H1 (cell line): Measurements from ENCODE around the gene CCL26. TPM values are rescaled to one million over a fixed set of nuclear protein-coding genes. Genes with fewer than 3 reads are reported as not detected.

Experiments used
- CTCF ChIA-PET: fragments of 300-600 bp; sonication (Branson Sonifier 250); formaldehyde crosslinking; loops from one replicate; lab custom pipeline; 2021; ENCODE audit not compliant: partially characterized antibody; lab: Charles Lee
- POLR2A ChIA-PET: fragments of 300-600 bp; sonication (Branson Sonifier 250); formaldehyde crosslinking; loops from one replicate; lab custom pipeline; 2021; ENCODE audit warnings: inconsistent platforms; ENCODE audit not compliant: partially characterized antibody; lab: Charles Lee
- DNase-seq, 2 experiments: peaks; one replicate each; pipeline versions ENCODE4 v3.0.0 to v3.0.0-alpha.2; 2010 to 2022; ENCODE audit warnings: low spot score in 2 of 2, low read depth in 1 of 2, mixed read lengths in 1 of 2
- FAIRE-seq: peaks from 2 replicates; lab custom pipeline; 2011; peaks lifted over from hg19 to GRCh38; lab: Jason Lieb, UNC
- H2AFZ ChIP-seq: 2 replicates; pipeline ENCODE4 v1.8.1; 2012; ENCODE audit warnings: low read length, inconsistent platforms
- H2AK5ac ChIP-seq: 2 replicates; pipeline ENCODE4 v1.6.1; 2013; ENCODE audit warnings: low read depth, low read length
- H2BK120ac ChIP-seq: replicated peaks from 2 replicates; pipeline ENCODE3; 2013; ENCODE audit warnings: low read depth, low read length, inconsistent platforms
- H2BK12ac ChIP-seq: 2 replicates; pipeline ENCODE4 v1.6.1; 2013; ENCODE audit warnings: low read depth, low read length
- H2BK15ac ChIP-seq: 2 replicates; pipeline ENCODE4 v1.6.1; 2013; ENCODE audit warnings: low read length
- H2BK20ac ChIP-seq: 2 replicates; pipeline ENCODE4 v1.6.1; 2013; ENCODE audit warnings: low read length
- H2BK5ac ChIP-seq: 2 replicates; pipeline ENCODE4 v1.6.1; 2013; ENCODE audit warnings: low read depth, low read length
- H3K14ac ChIP-seq: 2 replicates; pipeline ENCODE4 v1.6.1; 2013; ENCODE audit warnings: inconsistent platforms; ENCODE audit not compliant: insufficient read length
- H3K18ac ChIP-seq: 2 replicates; pipeline ENCODE4 v1.6.1; 2013; ENCODE audit warnings: low read length; ENCODE audit errors: extremely low read depth
- H3K23ac ChIP-seq: 2 replicates; pipeline ENCODE4 v1.6.1; 2013; ENCODE audit warnings: inconsistent platforms; ENCODE audit not compliant: insufficient read length
- H3K23me2 ChIP-seq: 2 replicates; pipeline ENCODE4 v1.6.1; 2013; ENCODE audit warnings: low read depth, low read length
- H3K27ac ChIP-seq: 2 replicates; pipeline ENCODE4 v1.6.1; 2011; ENCODE audit warnings: low read depth, low read length, inconsistent platforms
- H3K27me3 ChIP-seq, 4 experiments: replicated peaks in 1 of 4; 1 replicate in 1 of 4; 2 replicates in 3 of 4; pipeline versions ENCODE4 v1.6.1 to v1.8.1; 2011 to 2013; ENCODE audit warnings: low read length in 3 of 4, mild to moderate bottlenecking in 3 of 4, inconsistent platforms in 2 of 4, mixed read lengths in 2 of 4, moderate library complexity in 1 of 4; ENCODE audit not compliant: control insufficient read depth in 3 of 4, insufficient read depth in 3 of 4; ENCODE audit errors: extremely low read depth in 1 of 4
- H3K36me3 ChIP-seq, 4 experiments: 2 replicates each; pipeline versions ENCODE4 v1.6.1 to v1.8.1; 2011 to 2013; ENCODE audit warnings: mild to moderate bottlenecking in 4 of 4, low read length in 3 of 4, moderate library complexity in 2 of 4, control low read depth in 1 of 4, inconsistent platforms in 1 of 4; ENCODE audit not compliant: insufficient read depth in 4 of 4, control insufficient read depth in 2 of 4
- H3K4ac ChIP-seq: replicated peaks from 2 replicates; pipeline ENCODE3; 2013; ENCODE audit warnings: low read length, low read depth, mixed read lengths, inconsistent platforms; ENCODE audit not compliant: insufficient read length
- H3K4me1 ChIP-seq, 4 experiments: replicated peaks in 1 of 4; 1 replicate in 1 of 4; 2 replicates in 3 of 4; pipeline versions ENCODE4 v1.6.1 to v1.8.1; 2011 to 2013; ENCODE audit warnings: low read length in 3 of 4, inconsistent platforms in 2 of 4, mixed read lengths in 1 of 4; ENCODE audit not compliant: insufficient read depth in 4 of 4, control insufficient read depth in 3 of 4
- H3K4me2 ChIP-seq, 2 experiments: 2 replicates each; pipeline versions ENCODE4 v1.6.1 to v1.8.1; 2011 to 2013; ENCODE audit warnings: low read depth in 2 of 2, low read length in 2 of 2, control low read depth in 1 of 2, inconsistent platforms in 1 of 2, mild to moderate bottlenecking in 1 of 2; ENCODE audit not compliant: insufficient read depth in 1 of 2
- H3K4me3 ChIP-seq, 4 experiments: fragments of 200-600, 300-600 bp in 1 of 4; sonication (generic), shearing (Covaris generic), sonication (Bioruptor Twin) in 1 of 4; 2 replicates each; pipeline versions ENCODE4 v1.5.1 to v1.8.1; 2011 to 2016; ENCODE audit warnings: low read length in 4 of 4, low read depth in 3 of 4, control low read depth in 2 of 4, inconsistent platforms in 2 of 4, mild to moderate bottlenecking in 2 of 4, mixed read lengths in 1 of 4, moderate library complexity in 1 of 4; ENCODE audit not compliant: insufficient read depth in 2 of 4; ENCODE audit errors: extremely low read depth in 1 of 4
- H3K56ac ChIP-seq: replicated peaks from 2 replicates; pipeline ENCODE3; 2013; ENCODE audit warnings: low read depth, mild to moderate bottlenecking, mixed read lengths, low read length, inconsistent platforms; ENCODE audit not compliant: insufficient read length
- H3K79me1 ChIP-seq: 2 replicates; pipeline ENCODE4 v1.6.1; 2013; ENCODE audit warnings: low read depth, low read length, control low read depth
- H3K79me2 ChIP-seq, 2 experiments: 2 replicates each; pipeline versions ENCODE4 v1.6.1 to v1.8.1; 2012 to 2013; ENCODE audit warnings: low read length in 2 of 2, mild to moderate bottlenecking in 2 of 2, inconsistent platforms in 1 of 2; ENCODE audit not compliant: insufficient read depth in 2 of 2, control insufficient read depth in 1 of 2
- H3K9ac ChIP-seq, 4 experiments: replicated peaks in 1 of 4; 1 replicate in 1 of 4; 2 replicates in 3 of 4; pipeline versions ENCODE4 v1.6.1 to v1.8.1; 2011 to 2013; ENCODE audit warnings: low read depth in 3 of 4, low read length in 3 of 4, control low read depth in 2 of 4, mild to moderate bottlenecking in 2 of 4, moderate library complexity in 2 of 4, inconsistent platforms in 1 of 4; ENCODE audit errors: extremely low read depth in 1 of 4
- H3K9me3 ChIP-seq, 2 experiments: 2 replicates each; pipeline versions ENCODE4 v1.6.1 to v1.8.1; 2012 to 2013; ENCODE audit warnings: mild to moderate bottlenecking in 2 of 2, moderate library complexity in 2 of 2, control low read depth in 1 of 2, inconsistent platforms in 1 of 2, low read depth in 1 of 2, low read length in 1 of 2, mixed read lengths in 1 of 2; ENCODE audit not compliant: insufficient read depth in 2 of 2
- H4K20me1 ChIP-seq, 2 experiments: replicated peaks in 1 of 2; 2 replicates each; pipeline versions ENCODE3 to v1.8.1; 2011 to 2013; ENCODE audit warnings: inconsistent platforms in 2 of 2, low read length in 2 of 2, mild to moderate bottlenecking in 1 of 2; ENCODE audit not compliant: insufficient read depth in 2 of 2, control insufficient read depth in 1 of 2
- H4K5ac ChIP-seq: 2 replicates; pipeline ENCODE4 v1.6.1; 2013; ENCODE audit warnings: low read length, low read depth, mixed read lengths, inconsistent platforms; ENCODE audit not compliant: insufficient read length
- H4K8ac ChIP-seq: 2 replicates; pipeline ENCODE4 v1.8.0; 2013; ENCODE audit warnings: mild to moderate bottlenecking, moderate library complexity, low read length, inconsistent platforms; ENCODE audit not compliant: insufficient read depth; ENCODE audit errors: extremely low read depth
- H4K91ac ChIP-seq: replicated peaks from 2 replicates; pipeline ENCODE3; 2013; ENCODE audit warnings: low read length, mixed read lengths, inconsistent platforms; ENCODE audit not compliant: insufficient read length
- CBX8 ChIP-seq: fragments of 300-800, 300-1000 bp; sonication (generic); IDR thresholded peaks from 2 replicates; pipeline ENCODE4 v1.7.1; 2016; ENCODE audit warnings: low read depth, low read length, borderline replicate concordance
- CEBPB ChIP-seq: IDR thresholded peaks from 2 replicates; pipeline ENCODE4 v1.6.1; 2012; ENCODE audit warnings: low read depth, low read length
- EGR1 ChIP-seq: IDR thresholded peaks from 2 replicates; pipeline ENCODE4 v1.6.1; 2011; ENCODE audit warnings: low read depth, low read length, borderline replicate concordance
- FOSL1 ChIP-seq: IDR thresholded peaks from 2 replicates; pipeline ENCODE4 v1.6.1; 2011; ENCODE audit warnings: mild to moderate bottlenecking, low read depth, low read length, moderate library complexity; ENCODE audit not compliant: insufficient read depth
- JUND ChIP-seq: IDR thresholded peaks from 2 replicates; pipeline ENCODE4 v1.6.1; 2011; ENCODE audit warnings: mild to moderate bottlenecking, improper control_type of control experiment, low read length
- NANOG ChIP-seq: IDR thresholded peaks from 2 replicates; pipeline ENCODE4 v1.6.1; 2011; ENCODE audit warnings: low read length, low read depth, mild to moderate bottlenecking, inconsistent platforms; ENCODE audit not compliant: insufficient read depth, poor library complexity, severe bottlenecking
- SIX5 ChIP-seq: IDR thresholded peaks from 2 replicates; pipeline ENCODE4 v1.6.1; 2011; ENCODE audit warnings: mild to moderate bottlenecking, low read depth, low read length
- WGBS, 2 experiments: shearing (Covaris generic) in 1 of 2; methylation state at CpG; one replicate each; pipeline versions ENCODE4 v1.1.6 to v1.1.7; 2013 to 2015; ENCODE audit warnings: low lambda C conversion rate in 2 of 2, mixed read lengths in 2 of 2, inconsistent platforms in 1 of 2, low coverage in 1 of 2, missing lambda C conversion rate in 1 of 2; ENCODE audit not compliant: insufficient replicate concordance in 2 of 2, insufficient coverage in 1 of 2, insufficient read length in 1 of 2; ENCODE audit errors: extremely low coverage in 1 of 2, missing lambda C conversion rate in 1 of 2; 5-methylcytosine and 5-hydroxymethylcytosine counted together
- polyA plus RNA-seq, 7 experiments: library from polyadenylated mRNA; depleted of rRNA in 3 of 7; stranded (reverse) in 5 of 7; unstranded in 2 of 7; fragments of >200 nt in 5 of 7; fragments of 200-250 nt in 2 of 7; gene quantifications; 1 replicate in 5 of 7; 2 replicates in 1 of 7; 4 replicates in 1 of 7; pipeline versions ENCODE4 v1.2.1 to v1.2.3, GENCODE V29; 2011 to 2013; ENCODE audit warnings: missing spikeins in 2 of 7, mixed read lengths in 2 of 7
- total RNA-seq: library from RNA; stranded (reverse); fragmentation: NEBNext Ultra II Directional; extraction: Animal tissue kit (Norgen Biotek cat#: 25700); gene quantifications from 2 replicates; pipeline ENCODE4 v1.2.1, GENCODE V29; 2021
- TF ChIP-seq, protein P1 (sequence below): IDR thresholded peaks from 2 replicates; pipeline ENCODE4 v1.6.1; 2012; ENCODE audit warnings: inconsistent platforms

Gene CCL26
- total and polyA plus RNA-seq, 2 of the 8 experiments (the other 6 are each of a cell fraction or from before 2014, with no cell fraction given), result 8.7 to 14.9 TPM

DNA sequence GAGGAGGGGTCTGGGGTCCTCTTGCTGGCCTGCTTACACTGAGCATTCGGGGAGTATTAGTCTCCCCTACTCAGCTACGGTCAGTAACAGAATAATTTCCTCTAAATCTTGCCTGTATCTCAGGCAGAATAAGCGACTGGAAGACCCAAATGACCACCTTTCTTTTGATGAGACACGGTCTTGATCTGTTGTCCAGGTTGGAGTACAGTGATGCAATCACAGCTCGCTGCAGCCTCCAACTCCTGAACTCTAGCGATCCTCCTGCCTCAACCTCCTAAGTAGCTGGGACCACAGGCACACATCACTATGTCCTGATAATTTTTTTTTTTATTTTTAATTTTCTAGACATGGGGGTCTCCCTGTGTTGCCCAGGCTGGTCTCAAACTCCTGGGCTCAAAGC, 24.4 kb upstream of the CCL26 start:
- H2AFZ ChIP-seq, result no peak overlapping the region
- no peaks in the 10 kb centered on the region for H4K20me1 ChIP-seq
- no peaks in the 10 kb centered on the region for H3K79me1 ChIP-seq
- no peak overlapping the region for H2BK15ac ChIP-seq
- H3K27me3 ChIP-seq, result no peaks in the 10 kb centered on the region
- no peak overlapping the region for H2BK20ac ChIP-seq
- no peak overlapping the region for H4K5ac ChIP-seq
- no peak overlapping the region for H3K9ac ChIP-seq
- H4K91ac ChIP-seq, result no peak overlapping the region
- no peak overlapping the region for H4K8ac ChIP-seq
- H3K36me3 ChIP-seq, result peaks cover 0 to 3% (median 0%) of the 10 kb centered on the region in 4 experiments; a peak in 2 of 8 replicates
- no peak overlapping the region for H3K18ac ChIP-seq
- no peak overlapping the region for H3K14ac ChIP-seq
- H2BK12ac ChIP-seq, result peak overlapping the region; percentile 29; the same call in 1 of the 2 replicates
- no peak overlapping the region for H2AK5ac ChIP-seq
- FAIRE-seq (no peak), DNase-seq (no peak)
- no peak overlapping the region for H3K4me3 ChIP-seq
- H3K79me2 ChIP-seq, result no peaks in the 10 kb centered on the region
- H3K4me1 ChIP-seq, result no peaks in the 10 kb centered on the region
- H3K23me2 ChIP-seq, result no peaks in the 10 kb centered on the region
- no peak overlapping the region for H3K23ac ChIP-seq
- no peak overlapping the region for H2BK5ac ChIP-seq
- 89% methylated on average over 6 of the region's 6 CpGs; no CpG with 5 or more reads in 1 of the 2 experiments for WGBS, 2 experiments
- H3K56ac ChIP-seq, result no peak overlapping the region
- H3K4ac ChIP-seq, result no peak overlapping the region
- H3K4me2 ChIP-seq, result no peak overlapping the region
- POLR2A ChIA-PET, result no interaction called here
- no peaks in the 10 kb centered on the region for H3K9me3 ChIP-seq
- CTCF ChIA-PET, result interaction anchor here (0.7 kb wide), 1 partner anchor 55 kb away, joined by 3 read pairs; no protein-coding TSS in a partner anchor
- no peak overlapping the region for H2BK120ac ChIP-seq
- no peak overlapping the region for H3K27ac ChIP-seq
- TF ChIP-seq SIX5 (no peak), CEBPB (no peak), CBX8 (no peak), FOSL1 (no peak), JUND (no peak), NANOG (no peak), EGR1 (no peak)
- TF ChIP-seq, protein P1, sequence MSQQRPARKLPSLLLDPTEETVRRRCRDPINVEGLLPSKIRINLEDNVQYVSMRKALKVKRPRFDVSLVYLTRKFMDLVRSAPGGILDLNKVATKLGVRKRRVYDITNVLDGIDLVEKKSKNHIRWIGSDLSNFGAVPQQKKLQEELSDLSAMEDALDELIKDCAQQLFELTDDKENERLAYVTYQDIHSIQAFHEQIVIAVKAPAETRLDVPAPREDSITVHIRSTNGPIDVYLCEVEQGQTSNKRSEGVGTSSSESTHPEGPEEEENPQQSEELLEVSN, result no peak
